NCI-H69 (cell line): Measurements from ENCODE around the gene SPOP.

ENCODE experiments used
- DNase-seq: peaks from one replicate; lab custom pipeline; 2025; lab: John Stamatoyannopoulos, UW

The SPOP gene

DNA sequence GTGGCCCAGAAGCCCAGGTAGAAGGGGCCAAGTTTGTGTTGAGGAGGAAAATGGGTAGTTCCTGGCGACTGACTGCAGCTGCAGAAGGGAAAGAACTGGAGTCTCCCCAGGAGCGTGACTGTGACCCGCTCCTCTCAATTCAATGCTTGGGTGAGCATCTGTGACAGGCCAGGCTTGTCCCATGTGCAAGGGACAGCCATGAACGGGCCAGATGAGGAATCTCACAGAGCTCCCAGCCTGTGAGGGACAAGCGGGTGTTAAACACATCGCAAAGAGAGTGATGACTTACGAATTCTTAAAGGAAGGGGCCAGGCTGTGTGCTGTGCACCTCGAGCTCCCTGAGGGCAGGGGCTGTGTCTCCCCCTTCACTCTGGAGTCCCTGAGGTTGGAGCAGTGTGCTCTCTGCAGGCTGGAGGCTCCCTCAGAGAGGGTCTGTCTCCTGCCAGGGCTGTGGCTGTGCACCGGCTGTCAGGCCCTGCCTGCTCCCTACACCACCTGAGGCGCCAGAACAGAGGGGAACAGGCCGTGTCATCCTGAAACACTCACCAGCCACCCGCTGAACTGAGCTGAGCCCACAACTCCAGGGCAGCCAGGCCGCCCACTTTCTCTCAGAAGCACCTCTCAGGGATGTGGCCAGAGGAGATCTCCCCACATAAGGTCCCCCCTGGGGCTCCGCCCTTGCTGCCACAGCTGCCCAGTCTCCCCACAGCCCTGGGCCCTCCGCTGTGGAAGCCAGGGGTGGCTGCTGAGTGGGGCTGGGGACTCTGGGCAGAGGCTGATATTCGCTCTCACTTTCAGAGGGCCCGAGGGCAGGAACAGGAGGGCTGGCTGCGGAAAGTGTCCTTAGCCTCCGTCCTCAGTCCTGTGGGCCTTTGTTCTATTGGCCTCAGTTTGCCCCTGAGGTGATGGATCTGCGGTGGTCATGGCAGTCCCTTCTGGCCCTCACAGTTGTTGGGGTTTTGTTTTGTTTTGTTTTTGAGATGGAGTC lies 127.9 kb downstream of the SPOP start:
- DNase-seq: no peak

DNA sequence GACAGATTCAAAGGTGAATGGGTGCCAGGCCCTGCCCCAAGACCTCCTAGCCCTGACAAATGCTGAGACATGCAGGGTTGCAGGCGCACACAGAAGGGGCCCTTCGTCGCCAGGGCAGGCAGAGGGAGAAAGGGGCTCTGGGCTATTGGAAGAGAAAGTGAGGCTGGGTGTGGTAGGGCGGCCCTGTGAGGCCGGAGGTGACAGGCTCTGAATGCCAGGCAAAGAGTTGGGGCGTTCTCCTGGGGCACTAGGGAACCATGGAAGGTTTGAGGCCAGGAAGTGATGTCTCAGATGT lies 128.6 kb downstream of the SPOP start:
- no peak for DNase-seq
